GM18907 (cell line): ENCODE data around the gene MRPS23.
"Not testable (repeated sequence)": the region's sequence is repeated elsewhere in the genome, so short reads cannot be mapped to it uniquely, and the experiment has no call there.

Experiments
- ATAC-seq: cut with Tn5 transposase; IDR thresholded peaks from one replicate; pipeline ENCODE4 v1.9.1; 2021; ENCODE audit warnings: mild to moderate bottlenecking, moderate library complexity; ENCODE audit not compliant: unreplicated experiment

Gene MRPS23

DNA sequence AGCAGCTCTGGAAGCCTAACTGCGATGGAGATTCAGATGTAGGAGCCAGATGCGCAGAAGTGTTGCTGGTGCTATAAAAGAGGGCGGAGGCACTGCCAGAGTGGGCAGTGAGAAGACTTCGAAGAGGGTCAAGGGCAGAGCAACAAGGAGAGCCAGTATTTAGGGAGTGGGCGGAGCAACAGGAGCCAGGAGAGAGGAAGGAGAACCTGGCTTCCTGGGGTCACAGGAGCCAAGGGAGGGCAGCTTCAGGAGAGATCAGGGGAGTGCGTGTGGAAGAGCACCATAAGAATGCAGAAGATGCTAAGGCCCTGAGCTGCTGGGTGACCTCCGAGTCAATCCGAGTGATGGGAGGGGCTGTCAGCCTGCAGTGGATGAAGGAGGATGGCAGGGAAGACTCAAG, 14.4 kb upstream of the MRPS23 start:
- ATAC-seq: no peak

DNA sequence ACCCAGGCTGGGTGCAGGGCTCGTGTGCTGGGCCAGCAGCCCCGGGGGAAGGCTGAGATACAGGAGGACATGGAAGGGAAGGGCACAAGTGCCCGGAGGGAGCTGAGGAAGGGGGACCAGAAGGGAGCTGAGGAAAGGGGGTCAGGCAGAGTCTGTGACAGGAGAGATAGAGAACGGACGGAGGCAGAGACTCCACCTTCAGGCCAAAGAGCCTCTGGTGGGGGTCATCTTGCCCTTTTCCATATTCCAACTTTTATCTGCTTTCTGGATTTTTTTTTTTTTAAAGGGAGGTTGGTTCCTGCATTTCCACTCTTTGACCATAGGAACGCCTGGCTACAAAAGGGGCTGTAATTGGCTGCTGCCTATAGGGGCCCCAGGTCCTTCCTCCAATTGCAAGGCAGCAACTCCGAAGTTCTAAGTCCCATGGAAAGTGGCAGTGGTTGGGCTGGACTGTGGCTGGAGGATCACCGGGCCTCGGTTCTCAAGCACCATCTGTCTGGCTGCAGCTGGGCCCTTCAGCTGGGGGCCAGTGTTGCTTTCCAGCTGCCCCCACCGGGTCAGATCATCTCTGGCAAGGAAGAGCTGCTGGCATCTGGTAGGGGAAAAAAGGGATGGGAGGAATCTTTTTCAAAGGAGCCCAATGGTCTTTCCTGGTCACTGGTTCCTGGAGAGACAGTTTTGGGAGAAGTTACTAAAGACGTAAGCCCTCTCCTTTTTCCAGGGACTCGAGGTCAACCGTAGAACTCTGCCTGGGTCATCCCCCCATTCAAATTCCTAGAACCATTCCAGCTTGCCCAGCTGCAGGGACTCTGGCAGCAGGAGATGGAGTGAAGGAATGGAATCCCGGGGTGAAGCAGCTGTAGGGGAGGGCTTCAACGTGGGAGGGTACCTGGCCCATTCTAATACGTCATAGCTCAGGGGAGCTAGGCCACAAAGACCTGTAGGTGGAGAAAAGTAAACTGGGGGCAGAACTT, 13.1 kb upstream of the MRPS23 start:
- ATAC-seq: no peak

DNA sequence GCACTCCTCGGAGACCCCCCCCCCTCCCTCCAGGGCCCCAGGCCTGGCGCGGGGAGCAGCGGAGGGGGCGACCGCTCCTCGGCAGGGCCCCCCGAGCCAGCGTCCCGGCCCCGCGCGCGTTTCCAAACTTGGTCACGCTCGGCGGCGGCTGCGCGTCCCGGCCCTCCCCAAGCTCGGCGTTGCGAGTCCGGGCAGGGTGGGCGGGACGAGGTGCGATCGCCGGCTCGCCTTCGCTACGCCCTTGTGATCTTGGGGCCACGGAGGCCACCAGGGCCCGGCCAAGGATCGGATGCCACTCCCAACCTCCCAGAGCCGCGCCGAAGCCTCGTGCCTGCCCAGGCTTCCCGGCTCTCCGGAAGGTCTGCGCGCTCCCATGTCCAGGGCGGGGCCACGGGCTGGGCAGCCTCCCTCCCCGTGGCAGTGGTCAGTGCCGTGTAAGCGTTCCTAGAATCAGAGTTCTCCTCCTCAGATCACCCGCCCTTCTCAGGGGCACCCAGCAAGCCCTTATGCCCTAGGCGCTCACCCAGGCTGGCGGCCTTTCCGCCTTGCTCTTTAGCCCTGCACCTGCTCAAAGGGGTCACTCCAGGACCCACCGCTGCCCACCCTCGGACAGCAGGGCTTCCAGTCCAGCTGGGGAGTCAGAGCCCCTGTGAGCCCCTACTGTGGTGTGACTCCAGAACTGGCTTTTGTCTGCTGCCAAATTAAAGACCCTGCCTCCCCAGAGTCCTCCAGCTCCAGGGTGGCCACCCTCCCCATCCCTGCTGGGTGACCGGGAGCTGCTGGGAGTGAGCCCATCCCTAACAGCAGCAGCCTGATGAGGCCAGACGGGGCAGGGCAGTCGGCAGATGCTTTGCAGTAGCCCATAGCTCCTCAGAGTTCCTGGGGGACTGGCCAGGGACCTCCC, 12.2 kb upstream of the MRPS23 start:
- no peak for ATAC-seq

DNA sequence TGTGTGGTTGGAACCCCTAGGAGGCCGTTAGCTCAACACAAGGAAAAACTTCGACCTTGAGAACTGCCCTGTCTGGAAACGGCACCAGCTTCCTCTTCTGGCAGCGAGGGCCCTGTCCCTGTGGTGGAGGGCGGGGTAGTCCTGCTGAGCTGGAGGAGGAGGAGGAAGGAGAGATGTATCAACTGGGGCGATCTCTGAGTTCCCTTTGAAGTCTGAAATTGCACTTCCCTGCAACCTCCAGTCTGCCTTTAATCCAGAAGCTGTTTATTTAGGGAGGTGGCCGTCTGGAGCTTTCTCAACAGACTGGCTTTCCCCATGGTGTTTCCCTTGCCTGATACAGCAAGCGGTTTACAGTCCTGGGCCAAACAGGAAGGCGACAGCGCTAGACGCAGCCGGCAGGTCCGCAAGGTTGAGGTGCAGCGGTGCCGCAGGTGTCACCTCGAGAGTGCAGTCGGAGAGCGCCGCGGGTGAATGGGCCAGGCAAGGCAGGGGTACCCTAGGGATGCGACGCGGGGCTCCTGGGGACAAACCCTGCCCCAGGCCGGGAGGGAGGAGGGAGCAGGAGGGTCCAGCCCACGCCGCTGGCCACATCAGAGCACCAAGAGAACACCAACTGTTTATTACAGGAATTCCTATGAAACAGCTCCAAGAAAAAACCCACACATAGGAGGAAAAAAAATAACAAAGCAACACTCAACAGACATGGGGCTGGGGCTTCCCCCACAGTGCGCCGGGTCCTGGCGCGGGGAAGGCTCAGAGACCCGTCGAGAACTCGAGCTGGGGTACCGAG, 11.4 kb upstream of the MRPS23 start:
- ATAC-seq: no peak

DNA sequence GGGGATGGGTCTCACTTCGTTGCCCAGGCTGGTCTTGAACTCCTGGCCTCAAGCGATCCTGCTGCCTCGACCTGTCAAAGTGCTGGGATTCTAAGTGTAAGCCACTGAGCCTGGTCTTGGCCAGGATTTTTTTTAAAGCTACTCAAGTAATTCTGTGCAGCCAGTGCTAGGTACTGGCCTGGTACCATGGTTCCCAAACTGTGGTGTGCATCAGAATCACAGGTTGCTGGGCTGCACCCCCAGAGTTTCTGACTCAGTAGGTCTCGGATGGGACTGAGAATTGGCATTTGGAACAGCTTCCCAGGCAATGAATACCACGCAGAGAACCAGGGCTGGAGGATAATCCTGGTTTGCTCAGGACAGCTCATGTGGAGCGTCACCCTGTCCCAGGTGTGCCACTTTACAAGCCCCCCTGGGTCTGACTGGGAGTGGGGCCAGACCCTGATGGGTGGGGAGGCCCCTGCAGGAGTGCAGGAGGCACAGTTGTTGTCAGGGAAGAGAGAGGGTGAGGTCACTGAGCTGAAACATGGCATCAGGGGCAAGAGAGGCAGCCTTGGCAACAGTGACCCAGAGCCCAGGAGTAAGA, 10.7 kb upstream of the MRPS23 start:
- ATAC-seq: no peak

DNA sequence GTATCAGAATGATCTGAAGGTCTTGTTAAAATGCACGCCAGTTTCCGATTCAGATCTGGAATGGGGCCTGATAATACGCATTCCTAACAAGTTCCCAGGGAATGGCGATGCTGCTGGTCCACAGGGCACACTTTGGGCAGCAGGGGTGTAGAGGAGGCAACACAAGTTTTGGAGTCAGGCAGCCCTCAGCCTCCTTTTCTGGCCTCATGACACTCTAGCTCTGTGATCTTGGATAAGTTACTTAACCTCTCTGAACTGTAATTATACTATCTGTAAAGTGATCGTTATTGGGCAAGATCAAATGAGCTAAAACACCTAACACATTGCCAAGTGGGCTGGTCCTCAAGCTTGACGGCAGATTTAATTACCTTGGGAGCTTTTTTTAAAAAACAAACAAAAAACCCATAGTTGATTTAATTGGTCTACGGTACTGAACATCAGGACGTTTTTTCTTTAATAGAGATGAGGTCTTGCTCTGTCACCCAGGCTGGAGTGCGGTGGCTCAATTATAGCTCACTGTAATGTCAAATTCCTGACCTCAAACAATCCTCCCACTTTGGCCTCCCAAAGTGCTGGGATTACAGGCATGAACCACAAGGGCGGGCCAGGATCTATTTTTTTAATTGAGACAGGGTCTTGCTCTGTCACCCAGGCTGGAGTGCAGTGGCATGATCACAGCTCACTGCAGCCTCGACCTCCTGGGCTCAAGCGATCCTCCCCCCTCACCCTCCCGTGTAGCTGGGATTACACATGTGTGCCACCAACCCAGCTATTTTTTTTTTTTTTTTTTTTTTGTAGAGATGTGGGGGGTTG, 10.0 kb upstream of the MRPS23 start:
- no peak for ATAC-seq

DNA sequence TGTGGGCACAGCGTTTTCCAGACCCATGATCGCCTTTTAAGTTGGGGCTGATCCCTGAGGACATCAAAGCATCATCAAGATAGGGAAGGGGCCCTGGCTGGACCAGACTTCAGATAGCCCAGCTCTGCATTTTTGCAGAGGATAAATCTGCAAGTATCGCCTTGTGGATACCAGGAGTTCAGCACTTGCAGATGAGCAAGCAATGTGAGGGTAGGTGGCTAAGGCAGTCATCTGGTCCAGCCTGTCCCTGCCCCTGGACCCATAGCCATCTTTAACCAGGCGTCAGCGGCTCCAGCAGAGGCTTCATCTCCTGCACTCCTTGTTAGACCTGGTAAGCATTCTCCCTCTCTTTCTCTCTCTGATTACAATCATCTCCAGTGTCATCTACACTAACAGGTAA, 9.0 kb upstream of the MRPS23 start:
- no peak for ATAC-seq

DNA sequence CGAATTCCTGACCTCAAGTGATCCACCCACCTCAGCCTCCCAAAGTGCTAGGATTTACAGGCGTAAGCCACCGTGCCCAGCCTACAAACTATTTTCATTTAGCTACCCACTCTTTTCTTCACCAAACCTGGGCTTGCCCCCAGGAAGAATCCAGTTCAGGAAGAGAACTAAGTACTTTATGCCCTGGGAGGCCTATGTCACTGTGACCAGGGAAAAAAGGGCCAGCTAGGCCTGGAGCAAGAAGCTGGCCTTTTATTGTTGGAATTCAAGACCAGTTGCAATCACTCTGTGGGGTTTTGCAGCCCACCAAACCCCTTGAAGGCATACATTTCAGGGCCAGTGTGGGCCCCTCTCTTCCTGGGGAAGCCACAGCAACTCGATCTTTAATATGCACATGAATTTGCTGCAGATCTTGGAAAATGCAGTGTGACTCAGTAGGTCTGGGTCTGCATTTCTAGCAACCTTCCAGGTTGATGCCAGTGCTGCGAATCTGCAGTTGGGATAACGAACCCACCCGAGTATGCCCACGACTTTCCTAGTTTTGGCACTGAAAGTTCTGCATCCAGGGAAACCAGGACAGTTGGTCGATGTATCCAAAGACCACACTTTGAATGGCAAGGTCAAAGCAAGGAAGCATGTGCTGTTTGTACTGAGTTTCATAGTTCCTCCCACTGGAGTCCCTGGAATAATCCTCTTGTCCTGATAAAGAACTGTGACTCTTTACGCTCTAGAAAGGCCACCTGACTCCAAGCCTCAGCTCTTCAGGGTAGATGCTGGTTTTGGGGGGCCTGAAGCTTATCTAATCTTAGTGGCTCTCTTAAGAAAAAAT, 7.2 kb upstream of the MRPS23 start:
- no peak for ATAC-seq

DNA sequence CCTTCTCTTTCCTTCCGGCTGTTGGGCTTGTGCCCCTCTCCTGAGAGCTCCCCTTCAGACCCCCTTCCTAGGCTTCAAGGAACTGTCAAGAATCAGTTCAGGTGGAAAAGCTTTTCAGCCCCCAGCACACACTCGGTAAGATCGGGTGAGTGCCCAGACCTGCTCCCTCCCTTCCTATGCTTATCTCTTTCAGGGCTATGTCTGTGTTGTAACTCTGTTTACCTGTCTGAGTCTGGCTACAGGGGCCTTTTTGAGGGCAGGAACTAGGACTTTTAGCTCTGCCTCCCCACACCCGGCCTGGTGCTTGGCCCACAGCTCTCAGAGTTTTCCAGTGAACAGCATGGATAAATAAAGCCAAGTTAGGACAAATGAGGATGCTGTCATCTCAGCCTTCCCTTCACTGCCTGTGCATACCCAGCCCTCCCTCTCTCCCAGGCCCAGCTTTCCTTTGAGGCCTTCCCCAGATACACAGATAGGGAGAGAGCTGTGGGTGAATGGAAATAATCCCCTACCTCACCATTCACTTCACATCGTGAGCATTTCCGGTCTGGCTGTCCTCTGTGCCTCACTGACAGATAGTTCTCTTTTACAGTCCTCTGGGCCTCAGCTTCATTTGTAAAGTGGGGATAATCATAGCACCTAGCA, 5.7 kb upstream of the MRPS23 start:
- no peak for ATAC-seq

DNA sequence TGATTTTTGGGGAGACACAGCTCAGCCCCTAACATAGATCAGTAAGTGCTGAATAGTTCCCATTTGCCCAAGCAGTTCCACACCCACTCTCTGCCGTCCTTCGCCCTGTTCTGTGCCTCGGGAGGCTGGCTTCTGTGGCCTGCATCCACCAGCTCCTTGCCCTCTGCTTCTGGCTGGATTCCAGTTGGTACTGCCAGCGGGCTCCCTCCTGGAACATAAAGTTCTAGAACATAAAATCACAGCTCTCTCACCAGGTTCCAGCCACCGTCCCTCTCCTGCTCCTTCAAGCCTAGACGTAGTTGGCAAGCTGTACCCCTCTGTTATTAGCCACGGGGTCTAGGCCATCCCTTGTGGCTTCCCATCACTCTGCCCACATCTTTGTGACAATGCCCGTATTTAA, 3.9 kb upstream of the MRPS23 start:
- no peak for ATAC-seq

DNA sequence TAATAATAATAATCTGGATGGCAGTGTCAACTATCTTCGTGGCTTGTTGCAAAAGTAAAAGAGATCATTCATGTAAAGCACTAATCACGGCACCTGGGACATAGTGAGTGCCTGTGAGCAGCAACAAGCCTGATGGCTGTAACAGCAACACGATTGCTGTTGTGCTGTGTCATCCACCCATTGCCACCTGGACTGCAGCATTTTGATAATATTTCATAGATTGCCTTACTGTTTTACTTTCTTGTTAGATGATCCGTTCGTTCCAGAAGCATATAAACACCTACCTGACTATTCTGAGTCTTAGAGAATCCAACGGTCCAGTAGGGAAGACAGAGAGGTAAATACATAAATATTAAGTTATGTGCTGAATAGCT, 3.1 kb upstream of the MRPS23 start:
- no peak for ATAC-seq

DNA sequence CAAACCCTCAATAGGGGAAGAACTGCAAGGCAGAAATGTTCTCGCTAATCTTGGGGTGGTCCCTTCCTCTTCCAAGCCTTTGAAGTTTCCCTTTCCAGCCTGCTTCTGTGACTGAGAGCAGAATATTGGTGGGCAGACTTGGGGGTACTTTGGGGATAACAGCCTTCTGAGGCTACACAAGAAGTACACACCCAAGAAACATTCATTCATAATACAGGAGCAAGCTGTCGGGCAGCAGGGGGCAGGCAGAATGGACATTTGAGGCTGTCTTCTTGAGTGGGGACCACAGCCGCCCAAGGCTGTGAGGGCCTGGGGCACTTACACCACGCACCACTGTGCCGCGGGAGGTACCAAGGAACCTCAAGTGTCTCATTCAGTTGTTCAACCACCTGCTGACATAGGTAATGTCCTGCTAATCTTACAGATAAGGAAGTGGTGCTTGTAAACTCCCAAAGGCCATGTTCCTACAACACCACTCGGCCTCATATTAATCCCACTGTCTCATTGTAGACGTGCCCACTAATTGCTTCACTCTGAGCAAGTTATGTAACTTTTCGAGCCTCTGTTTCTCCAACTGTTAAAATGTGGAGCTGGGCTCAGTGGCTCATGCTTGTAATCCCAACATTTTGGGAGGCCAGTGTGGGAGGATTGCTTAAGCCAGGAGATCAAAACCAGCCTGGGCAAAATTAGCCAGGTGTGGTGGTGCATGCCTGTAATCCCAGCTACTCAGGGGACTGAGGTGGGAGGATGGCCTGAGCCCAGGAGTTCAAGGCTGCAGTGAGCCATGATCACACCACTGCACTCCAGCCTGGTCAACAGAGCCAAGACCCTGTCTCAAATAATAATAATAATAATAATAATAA, 2.5 kb upstream of the MRPS23 start:
- ATAC-seq: no peak

DNA sequence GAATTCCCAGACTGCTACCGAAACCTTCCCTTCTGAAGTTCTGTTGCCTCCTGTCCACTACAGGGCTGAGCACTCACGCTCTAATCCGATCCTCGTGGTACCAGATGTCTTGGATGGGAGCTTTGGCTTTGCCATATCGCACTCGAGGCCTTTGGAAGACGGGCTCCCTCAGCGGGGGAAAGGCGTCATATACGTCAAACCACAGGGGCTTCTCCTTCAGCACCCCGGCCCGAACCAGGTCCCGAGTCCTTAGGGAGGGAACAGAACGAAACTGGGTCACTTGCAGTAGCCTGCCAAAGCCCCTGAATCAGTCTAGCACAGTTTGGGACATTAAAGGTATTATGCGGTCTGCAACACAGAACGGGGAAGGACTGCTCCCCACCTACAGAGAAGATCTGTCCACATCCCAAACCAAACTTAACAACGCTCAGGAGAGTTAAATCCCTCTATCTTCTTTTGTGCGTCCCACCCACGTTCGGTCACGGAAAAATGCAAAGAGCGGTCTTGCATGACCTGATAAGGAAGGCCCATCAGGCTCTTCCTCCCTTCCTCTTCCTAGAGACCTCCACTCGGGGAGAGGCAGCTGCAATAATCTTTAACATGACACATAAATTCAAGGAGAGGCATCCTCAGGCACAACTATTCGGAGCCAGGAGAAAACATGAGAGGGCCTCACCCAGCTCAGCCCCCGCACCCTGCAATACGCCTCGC, 526 bp downstream of the MRPS23 start:
- no peak for ATAC-seq

DNA sequence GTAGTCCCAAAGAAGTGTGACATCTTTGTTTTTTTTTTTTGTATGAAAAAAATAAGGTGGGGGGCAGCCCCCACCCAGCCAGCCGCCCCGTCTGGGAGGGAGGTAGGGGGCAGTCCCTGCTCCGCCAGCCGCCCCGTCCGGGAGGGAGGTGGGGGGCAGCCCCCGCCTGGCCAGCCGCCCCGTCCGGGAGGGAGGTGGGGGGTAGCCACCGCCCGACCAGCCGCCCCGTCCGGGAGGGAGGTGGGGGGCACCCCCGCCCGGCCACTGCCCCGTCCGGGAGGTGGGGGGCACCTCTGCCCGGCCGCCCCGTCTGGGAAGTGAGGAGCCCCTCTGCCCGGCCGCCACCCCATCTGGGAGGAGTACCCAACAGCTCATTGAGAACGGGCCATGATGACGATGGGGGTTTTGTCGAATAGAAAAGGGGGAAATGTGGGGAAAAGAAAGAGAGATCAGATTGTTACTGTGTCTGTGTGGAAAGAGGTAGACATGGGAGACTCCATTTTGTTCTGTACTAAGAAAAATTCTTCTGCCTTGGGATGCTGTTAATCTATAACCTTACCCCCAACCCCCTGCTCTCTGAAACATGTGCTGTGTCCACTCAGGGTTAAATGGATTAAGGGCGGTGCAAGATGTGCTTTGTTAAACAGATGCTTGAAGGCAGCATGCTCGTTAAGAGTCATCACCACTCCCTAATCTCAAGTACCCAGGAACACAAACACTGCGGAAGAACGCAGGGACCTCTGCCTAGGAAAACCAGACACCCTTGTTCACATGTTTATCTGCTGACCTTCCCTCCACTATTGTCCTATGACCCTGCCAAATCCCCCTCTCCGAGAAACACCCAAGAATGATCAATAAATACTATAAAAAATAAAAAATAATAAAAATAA, 3.5 kb downstream of the MRPS23 start:
- ATAC-seq: not testable (repeated sequence)

DNA sequence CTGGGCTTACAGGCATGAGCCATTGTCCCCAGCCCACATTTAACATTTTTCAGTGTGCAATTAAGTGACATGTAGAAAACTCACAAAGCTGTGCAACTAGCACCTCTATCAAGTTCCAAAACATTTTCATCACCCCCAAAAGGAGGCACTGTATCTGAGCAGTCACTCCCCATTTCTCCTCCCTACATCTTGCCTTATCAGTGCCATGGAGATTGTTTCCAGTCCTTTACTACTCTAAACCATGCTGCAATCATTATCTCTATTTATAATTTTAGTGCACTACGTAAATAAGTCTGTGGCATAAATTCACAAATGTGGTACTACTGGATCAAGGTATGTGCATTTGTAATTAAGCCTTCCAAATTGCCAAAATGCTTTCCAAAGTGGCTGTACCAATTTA, 7.6 kb downstream of the MRPS23 start:
- no peak for ATAC-seq

DNA sequence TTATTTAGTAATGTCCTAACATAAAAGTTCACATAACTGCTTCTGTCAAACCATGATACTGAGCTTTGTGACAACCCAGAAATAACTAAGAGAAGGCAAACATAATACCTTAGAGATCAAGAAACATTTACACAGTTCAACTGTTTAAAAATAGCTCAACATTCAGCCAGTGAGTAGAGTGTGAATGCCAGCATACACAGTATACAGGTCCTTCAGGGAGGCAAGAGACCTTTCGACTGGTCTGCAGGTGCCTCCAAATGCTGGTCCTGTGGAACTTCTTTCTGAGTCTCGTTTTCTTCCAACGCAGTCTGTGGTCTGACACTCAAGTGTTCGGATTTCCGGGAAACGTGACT, 10.3 kb downstream of the MRPS23 start:
- no peak for ATAC-seq
